CD14-positive monocyte (primary cell): ENCODE data around the gene BBS5. TPM values are rescaled to one million over a fixed set of nuclear protein-coding genes. Genes with fewer than 3 reads are reported as not detected.

Source experiments
- DNase-seq, 3 donors: peaks; one replicate each; pipeline ENCODE4 v3.0.0-alpha.2; 2011 to 2022
- H2AFZ ChIP-seq: 2 replicates; pipeline ENCODE4 v1.6.0; 2012; ENCODE audit warnings: mild to moderate bottlenecking, low read depth, low read length, inconsistent platforms; ENCODE audit not compliant: insufficient read depth, poor library complexity, severe bottlenecking
- H3K27ac ChIP-seq, 2 donors: 1 replicate in 1 of 2; 2 replicates in 1 of 2; pipeline ENCODE4 v1.5.1; 2012 to 2013; ENCODE audit warnings: low read length in 2 of 2, control low read depth in 1 of 2, inconsistent platforms in 1 of 2, low read depth in 1 of 2, mild to moderate bottlenecking in 1 of 2
- H3K27me3 ChIP-seq, 2 donors: one replicate each; pipeline versions ENCODE4 v1.6.0 to v1.6.1; 2011 to 2013; ENCODE audit warnings: low read length in 2 of 2; ENCODE audit not compliant: control insufficient read depth in 2 of 2, insufficient read depth in 2 of 2
- H3K36me3 ChIP-seq, 2 donors: replicated peaks in 1 of 2; 1 replicate in 1 of 2; 2 replicates in 1 of 2; pipeline versions ENCODE4 v1.5.1 to v1.6.1; 2012 to 2013; ENCODE audit warnings: low read length in 2 of 2, control low read depth in 1 of 2, inconsistent platforms in 1 of 2, mild to moderate bottlenecking in 1 of 2; ENCODE audit not compliant: insufficient read depth in 2 of 2, control insufficient read depth in 1 of 2
- H3K4me1 ChIP-seq, 2 donors: 1 replicate in 1 of 2; 2 replicates in 1 of 2; pipeline versions ENCODE4 v1.5.1 to v1.6.1; 2012 to 2013; ENCODE audit warnings: low read length in 2 of 2, control low read depth in 1 of 2, inconsistent platforms in 1 of 2, mild to moderate bottlenecking in 1 of 2, moderate library complexity in 1 of 2; ENCODE audit not compliant: insufficient read depth in 2 of 2, control insufficient read depth in 1 of 2
- H3K4me2 ChIP-seq: replicated peaks from 2 replicates; pipeline ENCODE3; 2012; ENCODE audit warnings: low read length, moderate library complexity, mild to moderate bottlenecking; ENCODE audit not compliant: poor library complexity, severe bottlenecking; ENCODE audit errors: extremely low read depth
- H3K4me3 ChIP-seq, 3 experiments: fragments of 200-600 bp in 1 of 3; sonication (generic) in 1 of 3; replicated peaks in 1 of 3; 1 replicate in 2 of 3; 2 replicates in 1 of 3; pipeline ENCODE4 v1.5.1; 2011 to 2013; ENCODE audit warnings: low read length in 3 of 3, mild to moderate bottlenecking in 3 of 3, control low read depth in 2 of 3, low read depth in 2 of 3, inconsistent platforms in 1 of 3, moderate library complexity in 1 of 3
- H3K79me2 ChIP-seq: 2 replicates; pipeline ENCODE4 v1.6.0; 2012; ENCODE audit warnings: mild to moderate bottlenecking, control low read depth, inconsistent platforms, low read length, moderate library complexity; ENCODE audit not compliant: insufficient read depth
- H3K9ac ChIP-seq: 2 replicates; pipeline ENCODE4 v1.6.0; 2017; ENCODE audit warnings: low read length, mild to moderate bottlenecking; ENCODE audit not compliant: insufficient read depth, poor library complexity, severe bottlenecking
- H3K9me3 ChIP-seq, 2 donors: replicated peaks in 1 of 2; 1 replicate in 1 of 2; 2 replicates in 1 of 2; pipeline versions ENCODE4 v1.5.1 to v1.6.1; 2012 to 2013; ENCODE audit warnings: low read length in 2 of 2, control low read depth in 1 of 2; ENCODE audit not compliant: control insufficient read depth in 1 of 2, insufficient read depth in 1 of 2
- H4K20me1 ChIP-seq: 2 replicates; pipeline ENCODE4 v1.6.0; 2012; ENCODE audit warnings: mild to moderate bottlenecking, low read length, control low read depth, moderate library complexity; ENCODE audit not compliant: insufficient read depth
- H3K27ac Mint-ChIP-seq, 7 donors: one replicate each; pipeline ENCODE4 v1.8.0; 2020; ENCODE audit warnings: mild to moderate bottlenecking in 7 of 7, mixed read lengths in 7 of 7, moderate library complexity in 6 of 7, inconsistent platforms in 2 of 7
- H3K27me3 Mint-ChIP-seq, 3 donors: one replicate each; pipeline ENCODE4 v1.8.0; 2021 to 2022; ENCODE audit warnings: low read depth in 3 of 3, mild to moderate bottlenecking in 3 of 3, mixed read lengths in 3 of 3, moderate library complexity in 3 of 3, inconsistent platforms in 1 of 3
- H3K36me3 Mint-ChIP-seq, 2 donors: one replicate each; pipeline ENCODE4 v1.8.0; 2020; ENCODE audit warnings: mixed read lengths in 2 of 2, inconsistent platforms in 1 of 2, mild to moderate bottlenecking in 1 of 2
- H3K4me1 Mint-ChIP-seq: one replicate; pipeline ENCODE4 v1.8.0; 2020; ENCODE audit warnings: mild to moderate bottlenecking, mixed read lengths
- H3K4me3 Mint-ChIP-seq, 2 donors: one replicate each; pipeline ENCODE4 v1.8.0; 2020; ENCODE audit warnings: mild to moderate bottlenecking in 2 of 2, mixed read lengths in 2 of 2, moderate library complexity in 1 of 2
- H3K9me3 Mint-ChIP-seq, 7 donors: one replicate each; pipeline ENCODE4 v1.8.0; 2020 to 2022; ENCODE audit warnings: mixed read lengths in 7 of 7, mild to moderate bottlenecking in 6 of 7, moderate library complexity in 6 of 7, inconsistent platforms in 2 of 7
- CTCF ChIP-seq: fragments of 200-600 bp; IDR thresholded peaks from one replicate; pipeline ENCODE4 v1.8.0; 2022; ENCODE audit warnings: antibody characterized with exemption, mild to moderate bottlenecking
- WGBS: methylation state at CpG from one replicate; pipeline ENCODE4 v1.1.5; 2013; ENCODE audit warnings: missing lambda C conversion rate; ENCODE audit not compliant: insufficient coverage; 5-methylcytosine and 5-hydroxymethylcytosine counted together
- intact Hi-C, 2 donors: fragments of 100-400 bp; cut with micrococcal nuclease; formaldehyde crosslinking; loops; one replicate each; pipeline versions ENCODE4 v1.15.0 to v1.15.1; 2023
- polyA plus RNA-seq, 3 donors: library from polyadenylated mRNA; depleted of rRNA in 1 of 3; unstranded in 2 of 3; stranded (reverse) in 1 of 3; fragments of 300-500 nt in 2 of 3; fragments of >200 nt in 1 of 3; fragmentation: Illumina TruSeq in 2 of 3; gene quantifications; 1 replicate in 2 of 3; 2 replicates in 1 of 3; pipeline ENCODE4 v1.2.3, GENCODE V29; 2012 to 2021

The BBS5 gene
- polyA plus RNA-seq, 3 donors = 0.04 to 0.08 TPM; not detected in 1

- 100% methylated on average over 1 of the region's 1 CpG for WGBS
- Histone ChIP-seq H3K9me3 (no peaks in the 10 kb centered on the region), H3K27ac (no peak overlapping the region), H3K4me1 (no peaks in the 10 kb centered on the region), H4K20me1 (no peaks in the 10 kb centered on the region), H3K36me3 (no peaks in the 10 kb centered on the region), H3K9ac (no peak overlapping the region), H3K4me3 (no peak overlapping the region), H3K4me2 (no peak overlapping the region), H3K79me2 (no peaks in the 10 kb centered on the region), H2AFZ (no peak overlapping the region), H3K27me3 (no peaks in the 10 kb centered on the region)
- no peak overlapping the region for H3K27ac Mint-ChIP-seq
- intact Hi-C loops = no loop called here
- TF ChIP-seq CTCF = no peak
- H3K4me1 Mint-ChIP-seq = no peaks in the 10 kb centered on the region
- H3K27me3 Mint-ChIP-seq = no peaks in the 10 kb centered on the region
- H3K9me3 Mint-ChIP-seq = peaks cover 0 to 2% (median 0%) of the 10 kb centered on the region in 7 donors
- H3K36me3 Mint-ChIP-seq = no peaks in the 10 kb centered on the region
- no peak overlapping the region for H3K4me3 Mint-ChIP-seq
- DNase-seq = no peak
Measured at GRCh38 chr2:169461143-169461542, 18.2 kb upstream of the BBS5 start.

GRCh38 chr2:169462896-169463695, 16.2 kb upstream of the BBS5 start:
- Histone ChIP-seq H3K27ac (no peak overlapping the region), H3K36me3 (no peaks in the 10 kb centered on the region), H3K4me1 (no peaks in the 10 kb centered on the region), H4K20me1 (no peaks in the 10 kb centered on the region), H3K79me2 (no peaks in the 10 kb centered on the region), H3K27me3 (no peaks in the 10 kb centered on the region), H3K9me3 (no peaks in the 10 kb centered on the region), H3K4me2 (no peak overlapping the region), H2AFZ (no peak overlapping the region), H3K4me3 (no peak overlapping the region), H3K9ac (no peak overlapping the region)
- peak overlapping the region in 2 of 7 donors; percentile 60 to 66 for H3K27ac Mint-ChIP-seq
- no peaks in the 10 kb centered on the region for H3K4me1 Mint-ChIP-seq
- H3K4me3 Mint-ChIP-seq = no peak overlapping the region
- TF ChIP-seq CTCF = no peak
- intact Hi-C loops = no loop called here
- peaks cover 0 to 2% (median 0%) of the 10 kb centered on the region in 7 donors for H3K9me3 Mint-ChIP-seq
- H3K27me3 Mint-ChIP-seq = no peaks in the 10 kb centered on the region
- DNase-seq = no peak
- H3K36me3 Mint-ChIP-seq = no peaks in the 10 kb centered on the region
- WGBS = no CpG with 5 or more reads among the region's 4 CpGs
